H1 (cell line): Measurements from ENCODE around the gene LRRC10. TPM values are rescaled to one million over a fixed set of nuclear protein-coding genes. Genes with fewer than 3 reads are reported as not detected.

Experiments used
- CTCF ChIA-PET: fragments of 300-600 bp; sonication (Branson Sonifier 250); formaldehyde crosslinking; loops from one replicate; lab custom pipeline; 2021; ENCODE audit not compliant: partially characterized antibody; lab: Charles Lee
- POLR2A ChIA-PET: fragments of 300-600 bp; sonication (Branson Sonifier 250); formaldehyde crosslinking; loops from one replicate; lab custom pipeline; 2021; ENCODE audit warnings: inconsistent platforms; ENCODE audit not compliant: partially characterized antibody; lab: Charles Lee
- DNase-seq, 2 experiments: peaks; one replicate each; pipeline versions ENCODE4 v3.0.0 to v3.0.0-alpha.2; 2010 to 2022; ENCODE audit warnings: low spot score in 2 of 2, low read depth in 1 of 2, mixed read lengths in 1 of 2
- FAIRE-seq: peaks from 2 replicates; lab custom pipeline; 2011; peaks lifted over from hg19 to GRCh38; lab: Jason Lieb, UNC
- H2AFZ ChIP-seq: 2 replicates; pipeline ENCODE4 v1.8.1; 2012; ENCODE audit warnings: low read length, inconsistent platforms
- H2AK5ac ChIP-seq: 2 replicates; pipeline ENCODE4 v1.6.1; 2013; ENCODE audit warnings: low read depth, low read length
- H2BK120ac ChIP-seq: replicated peaks from 2 replicates; pipeline ENCODE3; 2013; ENCODE audit warnings: low read depth, low read length, inconsistent platforms
- H2BK12ac ChIP-seq: 2 replicates; pipeline ENCODE4 v1.6.1; 2013; ENCODE audit warnings: low read depth, low read length
- H2BK15ac ChIP-seq: 2 replicates; pipeline ENCODE4 v1.6.1; 2013; ENCODE audit warnings: low read length
- H2BK20ac ChIP-seq: 2 replicates; pipeline ENCODE4 v1.6.1; 2013; ENCODE audit warnings: low read length
- H2BK5ac ChIP-seq: 2 replicates; pipeline ENCODE4 v1.6.1; 2013; ENCODE audit warnings: low read depth, low read length
- H3K14ac ChIP-seq: 2 replicates; pipeline ENCODE4 v1.6.1; 2013; ENCODE audit warnings: inconsistent platforms; ENCODE audit not compliant: insufficient read length
- H3K18ac ChIP-seq: 2 replicates; pipeline ENCODE4 v1.6.1; 2013; ENCODE audit warnings: low read length; ENCODE audit errors: extremely low read depth
- H3K23ac ChIP-seq: 2 replicates; pipeline ENCODE4 v1.6.1; 2013; ENCODE audit warnings: inconsistent platforms; ENCODE audit not compliant: insufficient read length
- H3K23me2 ChIP-seq: 2 replicates; pipeline ENCODE4 v1.6.1; 2013; ENCODE audit warnings: low read depth, low read length
- H3K27ac ChIP-seq: 2 replicates; pipeline ENCODE4 v1.6.1; 2011; ENCODE audit warnings: low read depth, low read length, inconsistent platforms
- H3K27me3 ChIP-seq, 4 experiments: replicated peaks in 1 of 4; 1 replicate in 1 of 4; 2 replicates in 3 of 4; pipeline versions ENCODE4 v1.6.1 to v1.8.1; 2011 to 2013; ENCODE audit warnings: low read length in 3 of 4, mild to moderate bottlenecking in 3 of 4, inconsistent platforms in 2 of 4, mixed read lengths in 2 of 4, moderate library complexity in 1 of 4; ENCODE audit not compliant: control insufficient read depth in 3 of 4, insufficient read depth in 3 of 4; ENCODE audit errors: extremely low read depth in 1 of 4
- H3K36me3 ChIP-seq, 4 experiments: 2 replicates each; pipeline versions ENCODE4 v1.6.1 to v1.8.1; 2011 to 2013; ENCODE audit warnings: mild to moderate bottlenecking in 4 of 4, low read length in 3 of 4, moderate library complexity in 2 of 4, control low read depth in 1 of 4, inconsistent platforms in 1 of 4; ENCODE audit not compliant: insufficient read depth in 4 of 4, control insufficient read depth in 2 of 4
- H3K4ac ChIP-seq: replicated peaks from 2 replicates; pipeline ENCODE3; 2013; ENCODE audit warnings: low read length, low read depth, mixed read lengths, inconsistent platforms; ENCODE audit not compliant: insufficient read length
- H3K4me1 ChIP-seq, 4 experiments: replicated peaks in 1 of 4; 1 replicate in 1 of 4; 2 replicates in 3 of 4; pipeline versions ENCODE4 v1.6.1 to v1.8.1; 2011 to 2013; ENCODE audit warnings: low read length in 3 of 4, inconsistent platforms in 2 of 4, mixed read lengths in 1 of 4; ENCODE audit not compliant: insufficient read depth in 4 of 4, control insufficient read depth in 3 of 4
- H3K4me2 ChIP-seq, 2 experiments: 2 replicates each; pipeline versions ENCODE4 v1.6.1 to v1.8.1; 2011 to 2013; ENCODE audit warnings: low read depth in 2 of 2, low read length in 2 of 2, control low read depth in 1 of 2, inconsistent platforms in 1 of 2, mild to moderate bottlenecking in 1 of 2; ENCODE audit not compliant: insufficient read depth in 1 of 2
- H3K4me3 ChIP-seq, 4 experiments: fragments of 200-600, 300-600 bp in 1 of 4; sonication (generic), shearing (Covaris generic), sonication (Bioruptor Twin) in 1 of 4; 2 replicates each; pipeline versions ENCODE4 v1.5.1 to v1.8.1; 2011 to 2016; ENCODE audit warnings: low read length in 4 of 4, low read depth in 3 of 4, control low read depth in 2 of 4, inconsistent platforms in 2 of 4, mild to moderate bottlenecking in 2 of 4, mixed read lengths in 1 of 4, moderate library complexity in 1 of 4; ENCODE audit not compliant: insufficient read depth in 2 of 4; ENCODE audit errors: extremely low read depth in 1 of 4
- H3K56ac ChIP-seq: replicated peaks from 2 replicates; pipeline ENCODE3; 2013; ENCODE audit warnings: low read depth, mild to moderate bottlenecking, mixed read lengths, low read length, inconsistent platforms; ENCODE audit not compliant: insufficient read length
- H3K79me1 ChIP-seq: 2 replicates; pipeline ENCODE4 v1.6.1; 2013; ENCODE audit warnings: low read depth, low read length, control low read depth
- H3K79me2 ChIP-seq, 2 experiments: 2 replicates each; pipeline versions ENCODE4 v1.6.1 to v1.8.1; 2012 to 2013; ENCODE audit warnings: low read length in 2 of 2, mild to moderate bottlenecking in 2 of 2, inconsistent platforms in 1 of 2; ENCODE audit not compliant: insufficient read depth in 2 of 2, control insufficient read depth in 1 of 2
- H3K9ac ChIP-seq, 4 experiments: replicated peaks in 1 of 4; 1 replicate in 1 of 4; 2 replicates in 3 of 4; pipeline versions ENCODE4 v1.6.1 to v1.8.1; 2011 to 2013; ENCODE audit warnings: low read depth in 3 of 4, low read length in 3 of 4, control low read depth in 2 of 4, mild to moderate bottlenecking in 2 of 4, moderate library complexity in 2 of 4, inconsistent platforms in 1 of 4; ENCODE audit errors: extremely low read depth in 1 of 4
- H3K9me3 ChIP-seq, 2 experiments: 2 replicates each; pipeline versions ENCODE4 v1.6.1 to v1.8.1; 2012 to 2013; ENCODE audit warnings: mild to moderate bottlenecking in 2 of 2, moderate library complexity in 2 of 2, control low read depth in 1 of 2, inconsistent platforms in 1 of 2, low read depth in 1 of 2, low read length in 1 of 2, mixed read lengths in 1 of 2; ENCODE audit not compliant: insufficient read depth in 2 of 2
- H4K20me1 ChIP-seq, 2 experiments: replicated peaks in 1 of 2; 2 replicates each; pipeline versions ENCODE3 to v1.8.1; 2011 to 2013; ENCODE audit warnings: inconsistent platforms in 2 of 2, low read length in 2 of 2, mild to moderate bottlenecking in 1 of 2; ENCODE audit not compliant: insufficient read depth in 2 of 2, control insufficient read depth in 1 of 2
- H4K5ac ChIP-seq: 2 replicates; pipeline ENCODE4 v1.6.1; 2013; ENCODE audit warnings: low read length, low read depth, mixed read lengths, inconsistent platforms; ENCODE audit not compliant: insufficient read length
- H4K8ac ChIP-seq: 2 replicates; pipeline ENCODE4 v1.8.0; 2013; ENCODE audit warnings: mild to moderate bottlenecking, moderate library complexity, low read length, inconsistent platforms; ENCODE audit not compliant: insufficient read depth; ENCODE audit errors: extremely low read depth
- H4K91ac ChIP-seq: replicated peaks from 2 replicates; pipeline ENCODE3; 2013; ENCODE audit warnings: low read length, mixed read lengths, inconsistent platforms; ENCODE audit not compliant: insufficient read length
- BRCA1 ChIP-seq: IDR thresholded peaks from 2 replicates; pipeline ENCODE4 v1.6.1; 2012; ENCODE audit warnings: low read depth, low read length, improper control_type of control experiment
- CEBPB ChIP-seq: IDR thresholded peaks from 2 replicates; pipeline ENCODE4 v1.6.1; 2012; ENCODE audit warnings: low read depth, low read length
- GTF2F1 ChIP-seq: IDR thresholded peaks from 2 replicates; pipeline ENCODE4 v1.6.1; 2012; ENCODE audit warnings: low read depth, low read length, improper control_type of control experiment, borderline replicate concordance
- JUN ChIP-seq: IDR thresholded peaks from 2 replicates; pipeline ENCODE4 v1.6.1; 2011; ENCODE audit warnings: low read depth, mild to moderate bottlenecking, improper control_type of control experiment, low read length
- RAD21 ChIP-seq, 2 experiments: IDR thresholded peaks in 1 of 2; conservative IDR thresholded peaks in 1 of 2; 2 replicates each; pipeline ENCODE4 v1.6.1; 2011; ENCODE audit warnings: low read depth in 2 of 2, low read length in 2 of 2, improper control_type of control experiment in 1 of 2, inconsistent platforms in 1 of 2, mild to moderate bottlenecking in 1 of 2, moderate library complexity in 1 of 2
- RBBP5 ChIP-seq: IDR thresholded peaks from 2 replicates; pipeline ENCODE4 v1.7.1; 2012; ENCODE audit warnings: low read depth, mild to moderate bottlenecking, inconsistent platforms, low read length, moderate library complexity, borderline replicate concordance
- SAP30 ChIP-seq: fragments of 300-600 bp; sonication (generic); IDR thresholded peaks from 2 replicates; pipeline ENCODE4 v1.7.1; 2012; ENCODE audit warnings: low read length, moderate library complexity, mild to moderate bottlenecking, inconsistent platforms; ENCODE audit not compliant: insufficient read depth, insufficient replicate concordance
- SIRT6 ChIP-seq: IDR thresholded peaks from one replicate; pipeline ENCODE4 v1.7.1; 2012; ENCODE audit warnings: low read length, inconsistent platforms
- SP2 ChIP-seq: IDR thresholded peaks from 2 replicates; pipeline ENCODE4 v1.6.1; 2012; ENCODE audit warnings: mild to moderate bottlenecking, low read length, inconsistent platforms
- SUZ12 ChIP-seq: fragments of 200-600 bp; sonication (generic); IDR thresholded peaks from 2 replicates; pipeline ENCODE4 v1.6.1; 2012; ENCODE audit warnings: mild to moderate bottlenecking, inconsistent platforms, low read length, moderate library complexity, mixed read lengths
- TAF7 ChIP-seq: optimal IDR thresholded peaks from 2 replicates; pipeline ENCODE3; 2011; ENCODE audit warnings: low read depth, mild to moderate bottlenecking, inconsistent platforms, low read length, moderate library complexity, borderline replicate concordance
- ZNF274 ChIP-seq: IDR thresholded peaks from 2 replicates; pipeline ENCODE4 v1.7.0; 2012; ENCODE audit warnings: low read length, borderline replicate concordance; ENCODE audit errors: extremely low read depth
- WGBS, 2 experiments: shearing (Covaris generic) in 1 of 2; methylation state at CpG; one replicate each; pipeline versions ENCODE4 v1.1.6 to v1.1.7; 2013 to 2015; ENCODE audit warnings: low lambda C conversion rate in 2 of 2, mixed read lengths in 2 of 2, inconsistent platforms in 1 of 2, low coverage in 1 of 2, missing lambda C conversion rate in 1 of 2; ENCODE audit not compliant: insufficient replicate concordance in 2 of 2, insufficient coverage in 1 of 2, insufficient read length in 1 of 2; ENCODE audit errors: extremely low coverage in 1 of 2, missing lambda C conversion rate in 1 of 2; 5-methylcytosine and 5-hydroxymethylcytosine counted together
- polyA plus RNA-seq, 7 experiments: library from polyadenylated mRNA; depleted of rRNA in 3 of 7; stranded (reverse) in 5 of 7; unstranded in 2 of 7; fragments of >200 nt in 5 of 7; fragments of 200-250 nt in 2 of 7; gene quantifications; 1 replicate in 5 of 7; 2 replicates in 1 of 7; 4 replicates in 1 of 7; pipeline versions ENCODE4 v1.2.1 to v1.2.3, GENCODE V29; 2011 to 2013; ENCODE audit warnings: missing spikeins in 2 of 7, mixed read lengths in 2 of 7
- total RNA-seq: library from RNA; stranded (reverse); fragmentation: NEBNext Ultra II Directional; extraction: Animal tissue kit (Norgen Biotek cat#: 25700); gene quantifications from 2 replicates; pipeline ENCODE4 v1.2.1, GENCODE V29; 2021
- TF ChIP-seq, protein P1 (sequence below): IDR thresholded peaks from 2 replicates; pipeline ENCODE4 v1.6.1; 2011; ENCODE audit warnings: low read depth, mild to moderate bottlenecking, low read length; ENCODE audit not compliant: insufficient read depth

LRRC10 gene
- total and polyA plus RNA-seq, 2 of the 8 experiments (the other 6 are each of a cell fraction or from before 2014, with no cell fraction given) = not detected

DNA sequence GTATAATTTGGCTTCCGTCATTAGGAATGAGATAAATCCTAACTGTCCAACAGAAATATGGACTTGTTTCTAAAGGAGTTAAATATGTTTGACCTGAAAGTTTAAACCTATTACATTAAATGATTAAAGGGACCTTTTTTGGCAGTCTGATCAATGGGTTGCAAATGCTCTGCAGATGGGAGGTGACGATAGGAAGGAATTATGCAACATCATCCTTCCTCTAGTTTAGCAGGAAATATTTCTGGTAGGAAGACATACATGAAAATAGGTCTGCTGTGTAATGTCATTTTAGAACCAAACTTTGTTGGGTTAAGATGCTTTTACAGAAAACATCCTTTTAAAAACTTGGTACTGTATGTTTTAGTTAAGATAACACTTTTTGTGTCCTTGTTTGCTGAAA is 2.6 kb downstream of the LRRC10 start:
- Histone ChIP-seq H2AK5ac (no peak overlapping the region), H3K27me3 (no peaks in the 10 kb centered on the region), H3K79me1 (no peaks in the 10 kb centered on the region), H3K9me3 (no peaks in the 10 kb centered on the region), H3K14ac (no peak overlapping the region), H2BK120ac (no peak overlapping the region), H4K91ac (no peak overlapping the region), H3K4me1 (no peaks in the 10 kb centered on the region), H3K23me2 (no peaks in the 10 kb centered on the region), H3K79me2 (no peaks in the 10 kb centered on the region), H3K4me3 (no peak overlapping the region), H2BK5ac (no peak overlapping the region), H3K23ac (no peak overlapping the region), H3K4me2 (no peak overlapping the region), H3K56ac (no peak overlapping the region), H4K5ac (no peak overlapping the region), H2BK15ac (no peak overlapping the region), H3K36me3 (peaks cover 0 to 4% (median 2%) of the 10 kb centered on the region in 4 experiments; a peak in 3 of 8 replicates), H3K18ac (no peak overlapping the region), H2BK12ac (no peak overlapping the region), H2BK20ac (no peak overlapping the region), H3K9ac (no peak overlapping the region), H4K8ac (no peak overlapping the region), H3K27ac (no peak overlapping the region), H3K4ac (no peak overlapping the region), H2AFZ (no peak overlapping the region), H4K20me1 (no peaks in the 10 kb centered on the region)
- DNase-seq (no peak), FAIRE-seq (no peak)
- WGBS, 2 experiments = 79% methylated on average over 2 of the region's 2 CpGs; no CpG with 5 or more reads in 1 of the 2 experiments
- ChIA-PET POLR2A (interaction anchor here (0.7 to 1.1 kb wide), 2 partner anchors 13 to 927 kb away, joined by 3 to 5 read pairs; no protein-coding TSS in a partner anchor), CTCF (interaction anchor here (0.6 to 0.7 kb wide), 2 partner anchors 21 to 225 kb away, joined by 3 read pairs; no protein-coding TSS in a partner anchor)
- no peak for TF ChIP-seq SP2
- no peak for TF ChIP-seq SAP30
- no peak for TF ChIP-seq SIRT6
- TF ChIP-seq RBBP5 = no peak
- no peak for TF ChIP-seq RAD21 (IDR thresholded peaks at IDR 0.05 in 1 of 2, conservative IDR thresholded peaks at IDR 0.05 in 1 of 2; ENCODE audit: low read depth in 2 of 2, low read length in 2 of 2)
- no peak for TF ChIP-seq ZNF274
- TF ChIP-seq, protein P1, sequence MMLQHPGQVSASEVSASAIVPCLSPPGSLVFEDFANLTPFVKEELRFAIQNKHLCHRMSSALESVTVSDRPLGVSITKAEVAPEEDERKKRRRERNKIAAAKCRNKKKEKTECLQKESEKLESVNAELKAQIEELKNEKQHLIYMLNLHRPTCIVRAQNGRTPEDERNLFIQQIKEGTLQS = no peak
- no peak for TF ChIP-seq TAF7
- TF ChIP-seq GTF2F1 = no peak
- TF ChIP-seq JUN = no peak
- TF ChIP-seq SUZ12 = no peak
- TF ChIP-seq CEBPB = no peak
- no peak for TF ChIP-seq BRCA1
